Measurements from ENCODE around the gene SLF2. TPM values are rescaled to one million over a fixed set of nuclear protein-coding genes. Genes with fewer than 3 reads are reported as not detected.
A peak's percentile ranks its signal among the peaks of the same experiment; 100 is the strongest.

Gene SLF2
- total and polyA plus RNA-seq, 2 of the 13 experiments (the other 11 are each of a cell fraction or from before 2014, with no cell fraction given) = 12.2 to 48.1 TPM

DNA sequence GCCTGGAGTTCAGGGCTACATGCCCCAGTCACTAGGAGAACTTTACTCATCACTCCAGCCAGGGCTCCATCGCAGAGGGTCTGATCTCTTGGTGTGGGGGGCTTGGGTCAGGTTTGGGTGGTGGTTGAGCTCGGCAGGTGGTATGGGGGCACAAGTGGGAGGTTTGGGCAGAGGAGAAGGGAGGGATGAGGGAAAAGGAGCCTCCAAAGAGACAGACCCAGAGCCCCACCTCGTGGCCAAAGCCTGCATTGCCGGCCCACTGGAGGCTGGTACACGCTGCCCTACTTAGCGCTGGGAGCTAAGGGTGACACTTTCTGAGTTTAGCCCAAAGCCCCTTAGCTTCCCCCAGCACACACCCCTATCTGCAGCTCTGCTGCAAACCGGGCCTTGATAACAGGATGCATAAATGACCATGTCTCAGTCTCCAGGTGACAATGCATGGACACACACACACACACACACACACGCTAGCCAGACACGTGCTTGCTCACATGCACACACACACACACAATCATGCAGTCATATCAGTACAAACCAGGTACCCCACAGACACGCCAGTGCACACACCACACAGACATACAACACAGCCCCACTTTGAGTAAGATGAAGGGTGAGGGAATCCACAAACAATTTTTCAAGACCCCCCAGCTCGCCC, 101.6 kb downstream of the SLF2 start (continued):
- no peak for TF ChIP-seq SOX5 (CRISPR knock-in tag; IDR thresholded peaks at IDR 0.05; ENCODE audit: borderline replicate concordance)
- TF ChIP-seq RAD21 (CRISPR knock-in tag; IDR thresholded peaks at IDR 0.05) = peak; percentile 85
- TF ChIP-seq KDM5B (CRISPR knock-in tag; IDR thresholded peaks at IDR 0.05; ENCODE audit: borderline replicate concordance) = 0 out of 2 replicates have a peak, but pooled peaks have one; percentile 14
- peak; percentile 23; the same call in 1 of the 2 replicates for TF ChIP-seq MAZ (IDR thresholded peaks at IDR 0.05; ENCODE audit: borderline replicate concordance, low read depth, low read length)
- TF ChIP-seq MAZ (CRISPR knock-in tag; IDR thresholded peaks at IDR 0.05; ENCODE audit: low read depth) = peak; percentile 66; the same call in 1 of the 2 replicates
- TF ChIP-seq AHR (CRISPR knock-in tag; IDR thresholded peaks at IDR 0.05) = 0 out of 2 replicates have a peak, but pooled peaks have one; percentile 23
- peak; percentile 44 for TF ChIP-seq ZNF687 (CRISPR knock-in tag; IDR thresholded peaks at IDR 0.05)
- peak; percentile 60; the same call in 1 of the 2 replicates for TF ChIP-seq MNT (IDR thresholded peaks at IDR 0.05)
- 0 out of 2 replicates have a peak, but pooled peaks have one; percentile 44 for TF ChIP-seq ZC3H13 (CRISPR knock-in tag; IDR thresholded peaks at IDR 0.05)
- no peak for TF ChIP-seq LCORL (IDR thresholded peaks at IDR 0.05)
- TF ChIP-seq LCORL (CRISPR knock-in tag; IDR thresholded peaks at IDR 0.05) = peak; percentile 67; the same call in 1 of the 2 replicates
- TF ChIP-seq KDM2A (CRISPR knock-in tag; IDR thresholded peaks at IDR 0.05; ENCODE audit: borderline replicate concordance, low read depth) = peak; percentile 65
- peak; percentile 89 for TF ChIP-seq STAG1 (CRISPR knock-in tag; IDR thresholded peaks at IDR 0.05)
- peak; percentile 58 for TF ChIP-seq ZKSCAN1 (IDR thresholded peaks at IDR 0.05; ENCODE audit: low read length)
- peak; percentile 43; the same call in 1 of the 2 replicates for TF ChIP-seq BHLHE40 (IDR thresholded peaks at IDR 0.05; ENCODE audit: low read length)
- TF ChIP-seq, protein P1, sequence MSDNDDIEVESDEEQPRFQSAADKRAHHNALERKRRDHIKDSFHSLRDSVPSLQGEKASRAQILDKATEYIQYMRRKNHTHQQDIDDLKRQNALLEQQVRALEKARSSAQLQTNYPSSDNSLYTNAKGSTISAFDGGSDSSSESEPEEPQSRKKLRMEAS (IDR thresholded peaks at IDR 0.05) = peak; percentile 23; the same call in 1 of the 2 replicates
- TF ChIP-seq ARID4A (CRISPR knock-in tag; IDR thresholded peaks at IDR 0.05; ENCODE audit: borderline replicate concordance) = peak; percentile 37; the same call in 1 of the 2 replicates
- peak; percentile 50; the same call in 1 of the 2 replicates for TF ChIP-seq ZBTB7B (CRISPR knock-in tag; IDR thresholded peaks at IDR 0.05)
- 0 out of 2 replicates have a peak, but pooled peaks have one; percentile 21 for TF ChIP-seq ZNF263 (CRISPR knock-in tag; IDR thresholded peaks at IDR 0.05)
- 0 out of 2 replicates have a peak, but pooled peaks have one; percentile 7 for TF ChIP-seq ARNT2 (CRISPR knock-in tag; IDR thresholded peaks at IDR 0.05; ENCODE audit: low read depth)

Data from HepG2 (cell line).